ENCODE data around the gene IFFO2. TPM values are rescaled to one million over a fixed set of nuclear protein-coding genes. Genes with fewer than 3 reads are reported as not detected.

IFFO2 gene
- total and polyA plus RNA-seq, 2 of the 13 experiments (the other 11 are each of a cell fraction or from before 2014, with no cell fraction given): 7.3 to 16.7 TPM

GRCh38 chr1:18955441-18956192, 859 bp downstream of the IFFO2 start (continued):
- TF ChIP-seq ZNF276 (CRISPR knock-in tag; IDR thresholded peaks at IDR 0.05; ENCODE audit: low read depth) (no peak; the same call in 1 of the 2 replicates), ZNF382 (CRISPR knock-in tag; IDR thresholded peaks at IDR 0.05; ENCODE audit: borderline replicate concordance) (no peak), ATF1 (CRISPR knock-in tag; IDR thresholded peaks at IDR 0.05) (no peak), NFE2 (CRISPR knock-in tag; IDR thresholded peaks at IDR 0.05) (no peak), FOXM1 (CRISPR knock-in tag; IDR thresholded peaks at IDR 0.05) (no peak), ZBTB40 (IDR thresholded peaks at IDR 0.05) (no peak), ZBTB40 (CRISPR knock-in tag; IDR thresholded peaks at IDR 0.05) (no peak), TBP (CRISPR knock-in tag; IDR thresholded peaks at IDR 0.05) (no peak), SYNCRIP (IDR thresholded peaks at IDR 0.05; ENCODE audit: insufficient read depth, low read depth, low read length) (no peak), ZNF503 (CRISPR knock-in tag; IDR thresholded peaks at IDR 0.05) (no peak), ZNF451 (CRISPR knock-in tag; IDR thresholded peaks at IDR 0.05) (no peak; the same call in 1 of the 2 replicates), TBL1XR1 (IDR thresholded peaks at IDR 0.05; ENCODE audit: borderline replicate concordance, low read length, partially characterized antibody) (no peak), ZNF121 (CRISPR knock-in tag; IDR thresholded peaks at IDR 0.05) (peak; percentile 97), ZNF414 (CRISPR knock-in tag; IDR thresholded peaks at IDR 0.05) (no peak), ELF1 (CRISPR knock-in tag; IDR thresholded peaks at IDR 0.05) (no peak), HIVEP1 (CRISPR knock-in tag; IDR thresholded peaks at IDR 0.05) (0 out of 2 replicates have a peak, but pooled peaks have one; percentile 49), ZNF878 (CRISPR knock-in tag; IDR thresholded peaks at IDR 0.05) (no peak)
